HG03378 (cell line): Measurements from ENCODE around the gene PBX1.

Experiments
- ATAC-seq: cut with Tn5 transposase; IDR thresholded peaks from one replicate; pipeline ENCODE4 v1.9.1; 2021; ENCODE audit warnings: mild to moderate bottlenecking, moderate library complexity; ENCODE audit not compliant: unreplicated experiment

The PBX1 gene

DNA sequence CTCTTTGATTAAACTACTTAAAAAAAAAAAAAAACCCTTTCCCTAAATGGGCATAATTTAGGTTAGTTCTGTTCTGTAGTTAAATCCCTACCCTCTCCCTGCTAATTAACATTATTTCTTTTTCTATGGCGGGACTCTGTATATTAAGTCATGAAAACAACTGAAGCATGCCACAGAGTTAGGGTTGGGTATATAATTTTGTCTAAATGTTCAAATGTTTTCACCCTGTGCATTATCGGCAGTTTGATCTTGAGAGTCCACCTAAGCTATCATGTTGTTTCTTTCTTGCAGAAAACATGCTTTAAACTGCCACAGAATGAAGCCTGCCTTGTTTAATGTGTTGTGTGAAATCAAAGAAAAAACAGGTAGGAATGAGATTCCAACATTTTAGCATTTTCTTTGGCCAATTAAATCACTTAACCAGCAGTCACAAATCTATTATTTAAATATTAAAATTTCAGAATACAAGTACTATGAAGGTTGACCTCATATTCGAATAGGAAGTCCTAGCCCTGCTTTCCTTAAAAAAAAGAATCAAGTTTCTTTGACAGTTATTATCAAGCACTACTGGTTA lies 4.0 kb downstream of the PBX1 start:
- no peak for ATAC-seq

DNA sequence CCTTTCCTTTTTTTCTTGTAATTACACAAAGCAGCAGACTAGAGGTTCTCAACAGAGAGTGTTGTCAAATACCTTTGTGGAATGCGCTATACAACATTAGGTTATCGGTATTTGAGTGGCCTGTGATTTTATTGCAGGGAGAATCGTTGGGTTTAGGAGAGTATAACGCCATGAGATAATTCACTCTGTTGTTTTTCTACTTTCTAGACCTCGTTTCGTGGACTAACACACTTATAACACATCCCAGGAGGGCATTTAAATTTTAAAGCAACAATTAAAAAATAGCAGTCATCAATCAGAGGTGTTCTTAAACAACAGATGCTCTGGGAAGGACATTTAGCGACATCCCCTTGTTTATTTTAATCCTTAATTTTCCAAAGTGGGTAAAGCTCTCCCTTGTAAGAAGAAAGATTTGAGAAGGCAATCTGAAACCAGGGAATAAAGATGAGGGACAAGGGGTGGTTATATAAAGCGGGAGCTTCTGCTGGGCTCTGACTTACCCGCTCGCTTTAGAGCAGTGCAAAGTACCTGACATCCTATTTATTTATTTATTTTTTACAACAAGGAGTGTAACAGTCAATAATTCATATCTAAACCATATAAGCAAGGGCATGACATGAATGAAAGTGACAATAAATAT lies 4.9 kb downstream of the PBX1 start:
- no peak for ATAC-seq

DNA sequence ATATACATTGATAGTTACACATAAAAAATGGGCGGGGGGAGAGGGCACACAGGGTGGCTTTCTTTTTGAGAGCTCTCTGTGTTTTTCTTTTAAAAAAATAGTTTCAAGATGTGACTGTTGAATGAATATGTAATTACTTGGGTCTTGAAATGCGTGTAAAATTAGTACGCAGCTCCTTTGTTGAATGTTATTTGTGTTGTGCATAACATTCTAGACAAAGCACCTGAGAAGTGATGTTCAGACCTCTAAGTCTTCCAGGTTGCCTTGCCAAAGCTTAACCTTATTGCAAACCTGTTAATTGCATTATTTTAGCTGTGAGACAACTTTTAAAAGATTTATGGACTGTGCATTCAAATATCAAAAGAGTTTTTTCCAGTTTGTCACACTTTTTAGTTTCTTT lies 5.4 kb downstream of the PBX1 start:
- ATAC-seq: no peak

DNA sequence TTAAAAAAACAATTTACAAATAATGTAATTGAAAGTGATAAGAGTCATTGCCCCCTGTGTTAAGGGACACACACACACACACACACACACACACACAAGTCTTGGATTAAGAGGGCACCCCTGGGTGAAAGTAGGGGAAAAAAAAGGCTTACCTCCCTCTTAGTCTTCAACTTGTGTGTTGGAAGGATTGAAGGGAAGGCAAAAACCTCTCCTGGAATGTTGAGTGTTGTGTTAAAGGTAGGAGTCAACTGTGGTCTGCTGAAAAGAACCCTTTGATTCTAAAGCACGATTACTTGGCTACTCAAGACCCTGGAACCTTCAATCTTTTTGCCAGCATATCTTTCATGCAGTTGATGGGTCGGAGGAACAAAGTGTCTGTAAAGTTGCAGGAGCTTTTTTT lies 6.4 kb downstream of the PBX1 start:
- no peak for ATAC-seq

DNA sequence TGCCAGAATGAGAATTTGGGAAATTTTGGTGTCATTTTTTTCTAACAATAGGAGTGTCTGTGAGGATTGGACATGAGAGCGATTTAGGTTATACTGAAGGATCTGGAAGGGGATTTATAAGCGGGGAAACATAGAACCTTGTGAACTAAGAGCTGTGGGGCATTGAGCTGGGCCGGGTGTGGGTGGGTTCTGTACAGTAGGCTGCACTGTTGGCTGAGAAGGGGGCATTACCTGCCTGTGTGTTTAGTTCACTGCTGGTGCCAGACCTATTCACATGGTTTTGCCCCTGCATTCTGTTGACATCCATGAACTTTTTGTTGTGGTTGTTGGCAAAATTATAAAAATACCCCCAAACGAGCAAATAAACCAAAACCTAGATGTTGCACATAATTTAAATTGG lies 8.8 kb downstream of the PBX1 start:
- no peak for ATAC-seq

DNA sequence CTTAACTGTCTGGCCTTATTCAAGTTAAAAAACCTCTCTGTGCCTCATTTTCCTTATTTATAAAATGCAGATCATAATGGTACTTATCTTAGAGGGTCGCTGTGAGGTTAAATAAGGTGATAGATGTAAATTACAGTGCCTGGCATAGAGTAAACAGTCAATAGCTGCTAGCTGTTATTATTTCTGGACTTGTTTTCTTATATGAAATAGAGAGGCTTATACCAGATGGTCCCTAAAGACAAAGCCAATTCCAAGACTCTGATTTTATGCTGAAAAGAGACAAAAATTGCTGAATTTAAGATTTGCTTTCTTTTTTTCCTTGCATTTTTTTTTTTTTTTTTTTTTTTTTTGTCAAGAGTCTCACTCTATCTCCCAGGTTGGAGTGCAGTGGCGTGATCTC lies 10.3 kb downstream of the PBX1 start:
- no peak for ATAC-seq

DNA sequence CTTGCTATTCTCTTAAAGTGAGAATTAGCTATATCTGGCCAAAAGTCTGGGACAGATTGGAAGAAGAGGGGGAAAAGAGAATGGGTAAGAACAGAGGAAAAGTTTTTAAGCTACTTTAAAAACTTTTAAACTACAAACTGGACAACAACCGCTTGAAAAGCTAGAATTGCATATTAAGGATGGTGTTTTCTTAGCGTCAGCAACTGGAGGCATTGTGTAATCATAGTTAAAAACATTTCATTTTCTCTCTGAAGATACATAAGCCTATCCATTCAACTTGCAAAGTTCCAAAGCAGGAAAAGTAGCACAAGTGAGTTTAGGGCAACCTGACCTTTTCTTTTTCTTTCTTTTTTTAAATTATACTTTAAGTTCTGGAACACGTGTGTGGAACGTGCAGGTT lies 10.9 kb downstream of the PBX1 start:
- no peak for ATAC-seq

DNA sequence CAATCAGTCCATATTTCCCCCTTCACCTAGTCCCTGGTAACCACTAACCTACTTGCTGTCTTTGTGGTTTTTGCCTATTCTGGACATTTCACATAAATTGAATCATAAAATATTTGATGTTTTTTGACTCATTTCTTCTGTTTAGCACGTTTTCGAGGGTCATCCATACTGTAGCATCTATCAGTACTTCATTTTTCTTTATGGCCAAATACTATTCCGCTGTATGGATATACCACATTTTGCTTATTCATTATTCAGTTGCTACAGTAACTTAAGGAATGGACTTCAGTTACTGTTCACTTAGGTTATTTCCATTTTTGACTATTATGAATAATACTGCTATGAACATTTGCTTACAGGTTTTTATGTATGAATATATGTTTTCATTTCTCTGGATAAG lies 12.3 kb downstream of the PBX1 start:
- ATAC-seq: no peak

DNA sequence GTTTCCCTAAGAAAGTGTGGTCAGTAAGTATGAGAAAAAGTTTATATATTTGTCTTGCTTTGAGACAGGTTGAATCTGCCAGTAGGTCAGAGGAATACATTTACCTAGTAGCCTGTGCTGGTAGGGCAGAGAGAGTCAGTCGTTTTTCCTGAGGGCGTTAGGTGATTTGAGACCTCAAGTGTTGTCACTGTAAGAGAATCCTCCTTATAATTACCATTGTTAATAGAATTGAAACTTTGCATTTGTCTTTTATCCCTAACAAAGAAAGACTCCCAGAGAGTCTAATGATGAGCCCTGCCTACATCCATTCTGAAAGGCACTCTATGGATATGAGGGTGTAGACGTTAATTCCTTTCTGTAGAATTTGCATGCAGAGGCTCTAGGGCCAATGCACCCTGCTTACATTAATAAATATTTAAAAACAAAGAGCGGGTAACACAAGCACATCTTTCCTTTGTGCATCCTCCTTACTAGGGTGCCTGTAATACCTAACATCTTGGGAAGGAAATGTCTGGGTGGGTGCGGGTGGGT lies 16.4 kb downstream of the PBX1 start:
- no peak for ATAC-seq

DNA sequence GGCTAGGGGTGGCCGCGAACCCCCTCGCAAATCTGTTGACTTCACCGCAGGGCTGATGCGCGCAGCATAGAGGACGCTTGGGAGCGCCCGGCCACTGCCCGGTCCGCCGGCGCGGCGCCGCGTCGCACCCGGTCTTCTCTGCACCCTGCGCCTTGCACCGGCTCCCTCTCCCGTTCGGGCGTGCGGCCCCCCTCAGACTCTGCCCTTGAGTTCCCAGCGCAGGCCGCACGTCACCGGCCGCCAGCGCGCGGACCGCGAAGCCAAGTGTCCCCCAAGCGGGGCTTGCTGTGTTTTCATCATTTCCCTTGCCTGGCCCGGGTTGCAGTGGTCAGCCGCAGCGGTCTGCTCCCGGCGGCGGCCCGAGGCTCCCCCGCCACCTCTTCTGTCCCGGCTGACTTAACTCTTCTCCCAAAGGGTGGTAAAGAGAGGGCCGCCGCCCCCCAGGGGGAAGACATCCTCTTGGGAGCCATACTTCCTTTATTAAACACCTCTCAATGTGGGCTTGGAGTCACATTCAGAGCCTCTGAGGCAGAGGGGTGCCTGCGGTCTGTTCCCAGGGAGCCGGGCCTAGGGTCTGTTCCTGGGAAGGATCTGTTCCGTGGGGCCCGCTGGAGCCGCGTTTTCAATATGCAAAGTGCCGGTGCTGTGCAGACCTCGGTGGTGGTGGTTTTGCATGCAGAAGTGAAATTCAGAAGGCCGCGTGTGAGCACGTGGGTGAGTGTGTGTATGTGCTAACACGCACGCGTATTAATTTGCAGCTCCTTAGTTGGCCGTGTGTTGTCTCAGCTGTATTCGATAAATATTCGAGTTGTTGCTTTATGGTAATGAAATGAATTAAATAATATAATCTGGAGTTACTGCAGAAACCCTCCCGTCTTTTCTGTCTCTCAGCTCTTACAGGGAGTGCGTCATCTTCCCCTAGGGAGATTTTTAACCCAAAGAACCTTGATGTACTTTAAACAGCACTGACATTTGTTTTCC lies 17.6 kb downstream of the PBX1 start:
- no peak for ATAC-seq

DNA sequence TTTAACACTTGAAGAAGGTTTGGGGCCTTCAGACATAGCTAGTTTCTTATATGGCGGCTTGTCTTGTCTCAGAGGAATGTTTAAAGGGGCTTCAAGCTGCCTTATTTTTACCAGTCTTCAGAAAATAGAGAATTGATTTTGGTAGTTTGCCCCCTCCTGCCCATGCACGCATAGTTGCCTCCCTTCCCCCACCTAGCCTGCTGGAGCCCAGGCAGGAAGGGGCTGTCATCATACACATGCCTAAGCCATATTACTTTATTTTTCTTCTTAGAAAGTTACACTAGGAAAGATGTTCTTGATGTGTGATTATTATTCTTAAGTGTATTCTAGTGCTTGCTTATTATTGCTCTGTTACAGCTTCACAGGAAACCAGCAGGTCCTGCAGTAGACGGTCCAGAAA lies 18.3 kb downstream of the PBX1 start:
- ATAC-seq: no peak

DNA sequence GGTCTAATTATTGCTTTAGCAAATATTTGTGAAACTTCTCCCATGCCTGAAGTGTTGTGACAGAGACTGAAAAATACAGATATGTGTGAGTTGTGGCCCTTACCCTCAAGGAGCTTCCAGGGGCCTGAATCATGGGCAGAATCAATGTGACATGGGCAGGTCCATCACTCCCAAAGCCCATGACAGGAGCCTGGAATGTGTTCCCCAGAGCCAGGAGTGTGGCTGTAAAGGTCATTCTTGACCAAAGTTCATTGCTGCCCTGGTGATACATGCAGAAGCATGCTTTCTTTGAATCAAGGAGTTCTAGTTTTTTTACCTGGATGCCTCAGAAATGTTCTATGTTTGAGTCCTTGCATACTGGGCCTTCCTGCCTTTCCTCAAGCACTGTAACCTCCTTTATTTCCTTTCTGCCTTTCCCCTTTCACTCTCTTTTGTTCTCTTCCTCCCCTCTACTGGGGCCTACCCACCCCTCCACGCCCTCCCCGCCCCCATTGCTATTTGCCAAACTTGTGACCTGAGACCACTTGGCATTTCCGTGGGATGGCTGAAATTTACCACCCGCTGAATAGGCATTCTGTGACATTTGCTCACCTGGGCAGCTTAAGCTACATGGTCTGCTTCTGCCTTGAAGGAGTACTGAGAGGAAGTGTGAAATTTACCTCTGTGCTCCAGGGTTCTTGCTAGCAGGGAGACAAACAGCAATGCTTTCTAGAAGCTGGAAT lies 19.7 kb downstream of the PBX1 start:
- no peak for ATAC-seq

DNA sequence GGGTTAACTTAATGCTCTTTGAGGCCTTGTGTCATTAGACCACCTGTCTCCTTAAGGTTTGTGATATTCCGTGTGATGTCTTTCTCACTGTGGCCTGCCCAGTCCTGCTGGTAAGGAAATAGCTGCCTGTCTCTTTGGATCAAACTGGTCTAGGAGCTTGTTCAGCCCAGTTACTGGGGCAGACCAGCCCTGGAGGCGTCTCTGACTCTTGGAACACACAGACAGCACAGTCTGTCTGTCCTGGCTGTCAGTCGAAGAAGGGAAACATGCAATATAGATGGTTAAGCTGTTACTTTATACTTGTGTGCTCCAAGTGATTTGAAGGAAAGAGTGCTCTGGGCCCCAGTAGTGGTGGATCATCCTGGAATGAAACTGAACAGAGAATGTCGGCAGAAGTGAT lies 20.4 kb downstream of the PBX1 start:
- ATAC-seq: no peak

DNA sequence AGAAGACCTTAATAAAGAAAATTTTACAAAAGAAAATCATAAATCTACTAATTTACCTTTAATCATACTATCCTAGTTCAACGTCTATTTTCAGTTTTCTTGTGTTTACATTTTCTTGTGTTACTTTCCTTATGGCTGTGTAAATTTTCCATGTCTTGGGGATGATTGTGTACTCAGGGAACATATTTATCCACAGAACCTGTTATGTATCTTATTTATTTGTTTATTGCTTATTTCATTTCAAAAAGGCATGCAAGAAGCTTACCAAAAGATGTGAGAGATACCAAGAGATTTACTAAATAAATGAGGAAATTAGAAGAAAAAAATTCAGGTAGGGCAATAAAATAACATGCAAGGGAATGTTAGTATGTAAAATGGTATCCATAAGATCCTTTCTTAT lies 22.8 kb downstream of the PBX1 start:
- ATAC-seq: no peak

DNA sequence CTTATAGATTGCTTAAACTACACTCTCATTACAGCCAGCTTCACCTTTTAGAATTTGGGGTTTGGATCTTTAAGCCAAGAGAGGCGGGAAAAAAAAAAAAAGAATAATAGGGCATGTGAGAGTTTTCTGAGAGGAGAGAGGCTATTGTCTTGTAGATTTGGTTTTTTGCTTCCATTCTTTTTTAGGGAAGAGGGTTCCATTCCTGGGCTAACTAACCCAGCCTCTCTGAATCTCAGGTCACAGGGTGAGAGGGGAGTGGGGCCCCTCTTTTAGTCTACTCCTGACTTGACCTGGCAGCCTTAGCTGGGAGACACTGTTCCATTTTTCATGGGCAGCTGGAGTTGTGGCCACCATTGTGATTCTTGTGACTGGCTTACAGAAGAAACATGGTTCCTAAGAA lies 24.2 kb downstream of the PBX1 start:
- ATAC-seq: no peak

DNA sequence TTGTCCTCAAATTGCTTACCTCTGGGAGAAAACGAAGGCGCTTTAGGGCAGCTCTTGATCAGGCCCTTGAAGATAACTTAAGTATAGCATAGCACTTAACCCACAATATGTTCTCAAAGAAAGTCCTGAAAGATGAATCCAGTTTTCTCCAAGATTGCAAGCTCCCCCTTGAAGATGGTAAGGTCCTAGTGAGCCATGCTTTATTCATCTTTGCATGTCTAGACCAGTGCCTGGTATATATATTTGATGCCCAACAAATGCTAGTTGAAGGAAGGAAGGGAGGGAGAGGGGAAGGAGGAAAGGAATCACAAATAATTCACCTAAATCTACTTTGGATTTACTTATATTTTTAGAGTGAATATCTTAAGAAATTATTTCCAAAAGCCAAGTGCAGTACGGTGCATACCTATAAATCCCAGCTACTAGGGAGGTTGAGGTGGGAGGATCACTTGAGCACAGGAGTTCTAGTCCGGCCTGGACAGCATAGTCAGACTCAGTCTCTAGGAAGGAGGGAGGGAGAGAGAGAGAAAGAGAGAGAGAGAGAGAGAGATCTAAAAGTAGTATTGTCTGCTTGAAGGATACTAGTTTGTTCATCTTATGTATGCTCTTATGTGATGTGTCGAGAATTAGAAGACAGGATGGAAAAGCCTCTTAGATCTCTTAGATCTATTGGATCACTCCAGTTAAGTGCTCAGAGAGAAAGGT lies 25.0 kb downstream of the PBX1 start:
- ATAC-seq: no peak

DNA sequence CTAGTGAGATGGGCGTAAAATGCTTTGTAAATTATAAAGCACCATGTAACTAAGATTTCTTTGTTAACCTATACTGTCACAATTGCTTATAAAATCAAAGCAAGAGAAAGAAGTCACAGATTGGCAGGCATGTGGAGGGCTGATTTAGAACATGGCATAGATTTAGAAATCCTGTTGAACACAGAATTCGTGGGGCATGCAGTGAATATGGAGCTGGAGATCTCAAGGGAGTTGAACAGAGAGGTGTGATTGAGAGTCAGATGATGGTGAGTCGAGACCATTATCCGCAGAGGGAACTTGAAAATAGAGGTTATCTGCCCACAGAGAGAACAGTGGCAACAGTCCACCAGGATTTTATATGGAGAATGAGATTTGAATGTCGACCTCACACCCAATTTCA lies 27.6 kb downstream of the PBX1 start:
- no peak for ATAC-seq

DNA sequence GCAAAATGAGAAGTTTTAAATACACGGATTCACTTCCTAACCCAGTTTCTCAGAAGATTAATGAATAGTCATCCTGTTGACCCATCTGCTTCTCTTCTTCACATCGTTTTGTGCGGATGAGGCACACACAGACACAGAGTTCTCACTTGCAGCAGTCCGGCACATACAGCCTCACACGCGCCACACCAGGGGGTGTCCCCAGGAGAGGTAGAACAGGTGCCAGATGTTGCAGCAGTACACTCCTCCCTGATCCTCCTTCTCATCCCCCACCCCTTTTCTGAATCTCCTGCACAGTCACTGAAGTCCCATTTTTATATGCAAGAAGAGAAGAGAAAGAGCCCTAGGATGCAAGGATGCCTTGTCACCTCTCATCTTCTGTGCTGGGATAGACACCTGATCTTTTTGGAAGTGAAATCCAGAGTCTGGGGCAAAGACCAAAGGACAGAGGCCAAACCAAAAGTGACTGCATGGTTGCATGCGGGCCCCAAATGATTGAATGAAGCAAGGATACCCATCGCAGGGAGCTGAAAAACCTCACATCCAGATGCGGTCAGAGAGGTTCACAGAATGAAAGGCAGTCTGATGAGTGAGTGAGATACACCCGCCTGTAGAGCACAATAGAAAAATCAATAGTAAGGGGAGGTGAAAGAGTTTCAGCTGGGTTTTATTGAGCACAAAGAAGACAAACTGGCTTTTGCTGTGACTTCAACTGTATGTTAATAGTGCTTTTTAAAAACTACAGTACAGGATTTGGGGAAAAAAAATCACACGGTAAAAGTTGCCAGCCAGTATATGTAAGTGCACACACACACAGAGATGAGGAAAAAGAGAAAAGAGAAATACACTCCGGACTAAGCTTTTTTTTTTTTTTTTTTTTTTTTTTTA lies 28.9 kb downstream of the PBX1 start:
- ATAC-seq: no peak

DNA sequence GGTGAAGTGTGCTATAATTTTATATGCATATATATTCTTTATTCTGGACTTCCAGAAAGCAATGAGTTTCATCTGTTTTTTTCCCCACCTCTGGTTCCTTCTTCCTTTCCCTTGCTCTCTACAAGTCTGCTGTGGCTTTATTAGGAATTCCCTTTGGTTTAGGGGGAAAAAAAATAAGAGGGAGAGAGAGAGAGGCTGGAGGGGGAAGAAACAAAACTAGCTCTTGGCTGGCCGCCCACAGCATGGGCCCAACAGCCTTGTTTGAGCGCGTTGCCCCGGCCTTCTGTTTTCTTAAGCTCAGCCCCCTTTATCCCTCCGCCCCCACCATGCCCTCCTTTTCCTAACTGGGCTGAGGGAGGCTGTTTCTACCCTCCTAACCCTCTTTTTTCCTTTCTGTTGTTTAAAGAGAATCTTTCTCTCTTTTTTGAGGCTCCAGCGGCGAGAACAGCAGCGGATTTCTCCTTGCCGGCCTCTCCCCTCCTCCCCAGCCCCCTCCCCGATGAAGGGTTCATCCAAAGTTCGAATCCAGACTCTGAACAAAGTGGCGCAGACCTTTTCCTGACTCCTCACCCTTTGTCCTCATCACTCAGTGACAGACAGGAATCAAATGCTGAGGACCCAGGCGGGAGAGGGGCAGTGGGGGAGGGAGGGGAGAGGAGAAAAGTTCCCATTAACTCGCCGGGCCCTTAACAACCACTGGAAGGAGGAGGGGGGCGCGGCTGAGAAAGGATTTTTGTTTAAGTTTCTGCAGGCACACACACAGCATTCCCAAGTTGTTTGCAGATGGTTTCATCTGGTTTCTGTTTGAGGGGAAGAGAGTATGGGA lies 29.7 kb downstream of the PBX1 start:
- ATAC-seq: no peak
